Activated T-helper 1 cell treated with anti-CD3 and anti-CD28 coated beads, Interleukin-12 subunit alpha, Interleukin-12 subunit beta, Interleukin-2, Interleukin-4 antibody, amounts not matched to agents 30 ng/mL and 10 ng/mL and 1 ng/mL, durations not matched to agents 14 hours and 24 hours and 36 hours (primary cell): ENCODE data around the gene GASK1A. TPM values are rescaled to one million over a fixed set of nuclear protein-coding genes. Genes with fewer than 3 reads are reported as not detected.
"Not testable (repeated sequence)": the region's sequence is repeated elsewhere in the genome, so short reads cannot be mapped to it uniquely, and the experiment has no call there.

Source experiments
- DNase-seq: peaks from one replicate; pipeline ENCODE4 v3.0.0; 2021; ENCODE audit warnings: low spot score
- H3K27ac Mint-ChIP-seq: one replicate; pipeline ENCODE4 v1.8.0; 2021; ENCODE audit warnings: mild to moderate bottlenecking, mixed read lengths
- H3K27me3 Mint-ChIP-seq: one replicate; pipeline ENCODE4 v1.8.0; 2022; ENCODE audit warnings: mild to moderate bottlenecking, moderate library complexity, mixed read lengths; ENCODE audit not compliant: insufficient read depth
- H3K36me3 Mint-ChIP-seq: one replicate; pipeline ENCODE4 v1.8.0; 2021; ENCODE audit warnings: low read depth, mixed read lengths
- H3K4me1 Mint-ChIP-seq: one replicate; pipeline ENCODE4 v1.8.0; 2021; ENCODE audit warnings: low read depth, mixed read lengths
- H3K4me3 Mint-ChIP-seq: one replicate; pipeline ENCODE4 v1.8.0; 2021; ENCODE audit warnings: mild to moderate bottlenecking, moderate library complexity, mixed read lengths
- H3K9me3 Mint-ChIP-seq: one replicate; pipeline ENCODE4 v1.8.0; 2021; ENCODE audit warnings: mixed read lengths
- intact Hi-C: fragments of 100-400 bp; cut with micrococcal nuclease; formaldehyde crosslinking; loops from one replicate; pipeline ENCODE4 v1.15.1; 2024
- total RNA-seq: library from RNA; stranded (reverse); gene quantifications from 2 replicates; pipeline ENCODE4 v1.2.3, GENCODE V29; 2022

GASK1A gene
- total RNA-seq, 1 donor from 2014 or later: not detected

GRCh38 chr3:42964266-42964665, 14.8 kb upstream of the GASK1A start:
- H3K9me3 Mint-ChIP-seq: no peaks in the 10 kb centered on the region

GRCh38 chr3:42970557-42970956, 8.6 kb upstream of the GASK1A start:
- no peaks in the 10 kb centered on the region for H3K36me3 Mint-ChIP-seq
- no peaks in the 10 kb centered on the region for H3K4me1 Mint-ChIP-seq
- peaks cover 17% of the 10 kb centered on the region for H3K9me3 Mint-ChIP-seq
- intact Hi-C loops: no loop called here
- no peak overlapping the region for H3K4me3 Mint-ChIP-seq
- H3K27me3 Mint-ChIP-seq: no peaks in the 10 kb centered on the region
- no peak for DNase-seq
- no peak overlapping the region for H3K27ac Mint-ChIP-seq

More at GRCh38 chr3:42964266-42964665, 14.8 kb upstream of the GASK1A start:
- Mint-ChIP-seq H3K4me1 (no peaks in the 10 kb centered on the region), H3K4me3 (no peak overlapping the region), H3K36me3 (no peaks in the 10 kb centered on the region), H3K27ac (no peak overlapping the region), H3K27me3 (peaks cover under 1% of the 10 kb centered on the region)
- intact Hi-C loops: no loop called here
- DNase-seq: no peak

GRCh38 chr3:42970976-42971772, 7.9 kb upstream of the GASK1A start:
- no peak overlapping the region for H3K27ac Mint-ChIP-seq
- no peak for DNase-seq
- H3K4me1 Mint-ChIP-seq: no peaks in the 10 kb centered on the region
- intact Hi-C loops: no loop called here
- H3K9me3 Mint-ChIP-seq: peaks cover 17% of the 10 kb centered on the region
- no peaks in the 10 kb centered on the region for H3K36me3 Mint-ChIP-seq
- H3K4me3 Mint-ChIP-seq: no peak overlapping the region
- no peaks in the 10 kb centered on the region for H3K27me3 Mint-ChIP-seq

GRCh38 chr3:42974906-42975305, 4.2 kb upstream of the GASK1A start:
- intact Hi-C loops, H3K4me3 Mint-ChIP-seq, H3K27ac Mint-ChIP-seq, H3K36me3 Mint-ChIP-seq, H3K4me1 Mint-ChIP-seq, DNase-seq: not testable (repeated sequence)
- H3K9me3 Mint-ChIP-seq: peaks cover 21% of the 10 kb centered on the region
- H3K27me3 Mint-ChIP-seq: peaks cover 22% of the 10 kb centered on the region

GRCh38 chr3:42975456-42975855, 3.7 kb upstream of the GASK1A start:
- H3K27me3 Mint-ChIP-seq: peaks cover 27% of the 10 kb centered on the region
- no peaks in the 10 kb centered on the region for H3K36me3 Mint-ChIP-seq

GRCh38 chr3:42975955-42976354, 3.2 kb upstream of the GASK1A start:
- no peak for DNase-seq
- no peak overlapping the region for H3K27ac Mint-ChIP-seq
- peaks cover 32% of the 10 kb centered on the region for H3K27me3 Mint-ChIP-seq
- intact Hi-C loops: no loop called here
- no peaks in the 10 kb centered on the region for H3K36me3 Mint-ChIP-seq
- H3K4me1 Mint-ChIP-seq: no peaks in the 10 kb centered on the region
- H3K4me3 Mint-ChIP-seq: no peak overlapping the region
- peaks cover 21% of the 10 kb centered on the region for H3K9me3 Mint-ChIP-seq

More at GRCh38 chr3:42975456-42975855, 3.7 kb upstream of the GASK1A start:
- H3K4me3 Mint-ChIP-seq: no peak overlapping the region
- H3K9me3 Mint-ChIP-seq: peaks cover 21% of the 10 kb centered on the region
- intact Hi-C loops: no loop called here
- no peak for DNase-seq
- no peak overlapping the region for H3K27ac Mint-ChIP-seq
- no peaks in the 10 kb centered on the region for H3K4me1 Mint-ChIP-seq

GRCh38 chr3:42980209-42980608, 1.1 kb downstream of the GASK1A start:
- intact Hi-C loops: no loop called here
- DNase-seq: no peak
- H3K4me1 Mint-ChIP-seq: no peaks in the 10 kb centered on the region
- peaks cover 4% of the 10 kb centered on the region for H3K9me3 Mint-ChIP-seq
- no peak overlapping the region for H3K27ac Mint-ChIP-seq
- H3K4me3 Mint-ChIP-seq: no peak overlapping the region
- H3K27me3 Mint-ChIP-seq: peaks cover 35% of the 10 kb centered on the region
- no peaks in the 10 kb centered on the region for H3K36me3 Mint-ChIP-seq

- H3K36me3 Mint-ChIP-seq: no peaks in the 10 kb centered on the region
- no peak overlapping the region for H3K27ac Mint-ChIP-seq
- no peak for DNase-seq
- no peak overlapping the region for H3K4me3 Mint-ChIP-seq
- H3K9me3 Mint-ChIP-seq: peaks cover 4% of the 10 kb centered on the region
- H3K27me3 Mint-ChIP-seq: peaks cover 35% of the 10 kb centered on the region
- intact Hi-C loops: no loop called here
- no peaks in the 10 kb centered on the region for H3K4me1 Mint-ChIP-seq
Observed at GRCh38 chr3:42980909-42981308, 1.8 kb downstream of the GASK1A start.

- peaks cover 37% of the 10 kb centered on the region for H3K27me3 Mint-ChIP-seq
- intact Hi-C loops: no loop called here
- H3K4me3 Mint-ChIP-seq: no peak overlapping the region
- H3K36me3 Mint-ChIP-seq: no peaks in the 10 kb centered on the region
- no peak for DNase-seq
- H3K27ac Mint-ChIP-seq: no peak overlapping the region
- no peaks in the 10 kb centered on the region for H3K9me3 Mint-ChIP-seq
- no peaks in the 10 kb centered on the region for H3K4me1 Mint-ChIP-seq
Observed at GRCh38 chr3:42982645-42983412, 3.7 kb downstream of the GASK1A start.

GRCh38 chr3:42983927-42984326, 4.8 kb downstream of the GASK1A start:
- intact Hi-C loops: no loop called here
- H3K9me3 Mint-ChIP-seq: no peaks in the 10 kb centered on the region
- peaks cover 27% of the 10 kb centered on the region for H3K27me3 Mint-ChIP-seq
- H3K36me3 Mint-ChIP-seq: no peaks in the 10 kb centered on the region
- H3K27ac Mint-ChIP-seq: no peak overlapping the region
- H3K4me1 Mint-ChIP-seq: no peaks in the 10 kb centered on the region
- no peak overlapping the region for H3K4me3 Mint-ChIP-seq
- no peak for DNase-seq

- Mint-ChIP-seq H3K27me3 (peaks cover 22% of the 10 kb centered on the region), H3K9me3 (no peaks in the 10 kb centered on the region), H3K36me3 (no peaks in the 10 kb centered on the region), H3K27ac (no peak overlapping the region), H3K4me1 (no peaks in the 10 kb centered on the region), H3K4me3 (no peak overlapping the region)
- DNase-seq: no peak
- intact Hi-C loops: no loop called here
Observed at GRCh38 chr3:42984701-42985100, 5.6 kb downstream of the GASK1A start.

- Mint-ChIP-seq H3K4me1 (no peaks in the 10 kb centered on the region), H3K4me3 (no peak overlapping the region), H3K27ac (no peak overlapping the region), H3K9me3 (no peaks in the 10 kb centered on the region), H3K27me3 (peaks cover 6% of the 10 kb centered on the region), H3K36me3 (no peaks in the 10 kb centered on the region)
- intact Hi-C loops: no loop called here
- DNase-seq: no peak
Observed at GRCh38 chr3:42988097-42988496, 9.0 kb downstream of the GASK1A start.

- H3K4me3 Mint-ChIP-seq: no peak overlapping the region
- peaks cover 6% of the 10 kb centered on the region for H3K27me3 Mint-ChIP-seq
- no peaks in the 10 kb centered on the region for H3K4me1 Mint-ChIP-seq
- H3K36me3 Mint-ChIP-seq: no peaks in the 10 kb centered on the region
- intact Hi-C loops: no loop called here
- no peak for DNase-seq
- H3K9me3 Mint-ChIP-seq: no peaks in the 10 kb centered on the region
- no peak overlapping the region for H3K27ac Mint-ChIP-seq
Observed at GRCh38 chr3:42988566-42988965, 9.5 kb downstream of the GASK1A start.
